Activated naive CD4-positive, alpha-beta T cell treated with anti-CD3 and anti-CD28 coated beads, Interleukin-2, amount 50 U/mL, for 24 hours (primary cell): Measurements from ENCODE around the gene DKC1.
"Not testable (repeated sequence)": the region's sequence is repeated elsewhere in the genome, so short reads cannot be mapped to it uniquely, and the experiment has no call there.

ENCODE experiments used
- H3K27ac Mint-ChIP-seq: one replicate; pipeline ENCODE4 v1.8.0; 2021; ENCODE audit warnings: mild to moderate bottlenecking, mixed read lengths
- H3K27me3 Mint-ChIP-seq: one replicate; pipeline ENCODE4 v1.8.0; 2021; ENCODE audit warnings: mixed read lengths
- H3K36me3 Mint-ChIP-seq: one replicate; pipeline ENCODE4 v1.8.0; 2021; ENCODE audit warnings: mixed read lengths
- H3K4me1 Mint-ChIP-seq: one replicate; pipeline ENCODE4 v1.8.0; 2021; ENCODE audit warnings: mixed read lengths
- H3K4me3 Mint-ChIP-seq: one replicate; pipeline ENCODE4 v1.8.0; 2021; ENCODE audit warnings: mild to moderate bottlenecking, mixed read lengths
- H3K9me3 Mint-ChIP-seq: one replicate; pipeline ENCODE4 v1.8.0; 2021; ENCODE audit warnings: mixed read lengths

The DKC1 gene

DNA sequence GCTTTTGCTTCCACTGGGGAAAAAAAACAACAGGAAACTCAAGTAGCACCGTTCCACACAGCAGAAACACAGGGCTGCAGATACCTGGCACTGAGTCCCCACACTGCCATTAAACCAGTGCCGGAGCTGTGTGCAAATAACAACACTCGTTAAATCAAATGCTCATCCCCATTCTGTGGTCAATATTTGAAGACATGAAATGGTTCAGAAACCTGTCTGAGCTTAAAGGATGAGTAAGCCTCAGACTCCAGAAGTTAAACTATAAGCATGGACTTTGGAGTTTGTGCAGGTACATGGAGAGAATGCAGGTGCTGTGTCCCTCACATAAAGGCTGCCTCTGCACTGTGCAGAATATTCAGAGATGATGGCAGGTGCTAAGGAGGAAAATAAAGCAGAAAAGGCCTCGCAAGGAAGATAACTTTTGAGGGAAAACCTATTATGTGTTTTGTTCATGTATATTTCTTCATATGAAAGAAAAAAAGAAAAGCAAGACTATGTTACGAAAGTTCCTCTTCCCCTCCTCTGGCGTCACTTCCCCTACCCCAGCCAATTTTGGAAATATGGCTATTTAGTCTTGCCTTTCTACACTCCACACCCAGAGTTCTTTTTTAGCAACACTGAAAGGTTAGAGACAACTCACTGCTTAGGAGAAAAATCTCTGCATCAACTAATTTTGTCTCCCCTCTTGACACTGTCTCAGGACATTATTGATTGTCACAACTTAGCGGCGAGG, 38.0 kb downstream of the DKC1 start:
- H3K27me3 Mint-ChIP-seq = no peaks in the 10 kb centered on the region
- no peaks in the 10 kb centered on the region for H3K9me3 Mint-ChIP-seq
- peak overlapping the region; percentile 85 for H3K27ac Mint-ChIP-seq
- peaks cover 66% of the 10 kb centered on the region for H3K4me1 Mint-ChIP-seq
- peaks cover 2% of the 10 kb centered on the region for H3K36me3 Mint-ChIP-seq
- peak overlapping the region; percentile 7 for H3K4me3 Mint-ChIP-seq

- no peak overlapping the region for H3K4me3 Mint-ChIP-seq
- no peaks in the 10 kb centered on the region for H3K27me3 Mint-ChIP-seq
- H3K27ac Mint-ChIP-seq = no peak overlapping the region
- H3K4me1 Mint-ChIP-seq = peaks cover 56% of the 10 kb centered on the region
- no peaks in the 10 kb centered on the region for H3K9me3 Mint-ChIP-seq
- H3K36me3 Mint-ChIP-seq = peaks cover 2% of the 10 kb centered on the region
Measured at GRCh38 chrX:154802947-154803346, 40.3 kb downstream of the DKC1 start.

- Mint-ChIP-seq H3K4me3 (peak overlapping the region; percentile 81), H3K27ac (peak overlapping the region; percentile 23), H3K36me3 (no peaks in the 10 kb centered on the region), H3K4me1 (peaks cover 45% of the 10 kb centered on the region), H3K27me3 (no peaks in the 10 kb centered on the region), H3K9me3 (no peaks in the 10 kb centered on the region)
Measured at GRCh38 chrX:154804261-154804956, 41.7 kb downstream of the DKC1 start.

DNA sequence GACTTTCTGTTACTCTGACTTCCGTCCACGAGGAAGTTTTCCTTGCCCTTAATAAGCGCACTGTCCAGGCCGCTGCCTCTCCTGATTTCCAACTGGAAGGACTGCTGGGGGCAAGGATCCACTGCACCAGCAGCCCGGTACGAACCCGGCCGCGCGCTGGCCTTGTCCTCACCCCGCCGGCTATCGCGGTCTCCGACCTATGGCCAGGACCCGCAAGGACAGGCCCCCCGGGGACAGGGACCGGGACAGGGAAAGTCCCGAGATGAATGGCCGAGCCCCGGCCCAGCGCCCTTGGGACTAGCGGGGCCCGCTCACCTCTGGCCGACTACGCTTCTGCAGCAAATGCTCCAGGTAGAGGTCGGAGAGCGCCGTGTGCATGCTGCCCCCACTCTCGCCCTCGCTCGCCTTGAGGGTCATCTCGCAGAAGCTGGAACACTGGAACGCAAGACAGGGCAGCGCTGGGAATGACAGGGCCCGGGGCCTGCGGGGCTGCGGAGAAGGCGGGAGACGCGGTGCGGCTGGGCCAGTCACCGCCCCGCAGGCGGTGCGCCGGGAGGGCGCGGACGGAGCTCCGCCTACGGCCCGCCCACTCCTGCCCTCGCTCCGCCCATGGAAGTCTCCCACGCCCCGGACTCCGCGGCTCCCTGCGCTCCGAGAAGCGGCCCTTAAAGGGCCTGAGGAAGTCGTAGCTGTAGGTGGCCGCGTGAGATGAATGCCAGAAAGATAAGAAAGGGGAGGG, 42.5 kb downstream of the DKC1 start, which contains the start of gene MPP1:
MPP1 (minus strand) TSS at position 529 of the 739 bp plus-strand sequence; CDS start at position 417, 112 bp downstream.
- Mint-ChIP-seq H3K4me1 (peaks cover 38% of the 10 kb centered on the region), H3K27me3 (no peaks in the 10 kb centered on the region), H3K4me3 (peak within 1 kb of the TSS; percentile 81), H3K9me3 (no peaks in the 10 kb centered on the region), H3K36me3 (no peaks in the 10 kb centered on the region), H3K27ac (peak within 1 kb of the TSS; percentile 23)

- no peak overlapping the region for H3K27ac Mint-ChIP-seq
- H3K4me1 Mint-ChIP-seq = peaks cover 32% of the 10 kb centered on the region
- no peaks in the 10 kb centered on the region for H3K36me3 Mint-ChIP-seq
- H3K4me3 Mint-ChIP-seq = peak overlapping the region; percentile 81
- no peaks in the 10 kb centered on the region for H3K27me3 Mint-ChIP-seq
- H3K9me3 Mint-ChIP-seq = no peaks in the 10 kb centered on the region
Measured at GRCh38 chrX:154805696-154806091, 43.0 kb downstream of the DKC1 start.

- Mint-ChIP-seq H3K27ac (no peak overlapping the region), H3K4me1 (peaks cover 25% of the 10 kb centered on the region)
Measured at GRCh38 chrX:154806837-154807501, 44.3 kb downstream of the DKC1 start.

DNA sequence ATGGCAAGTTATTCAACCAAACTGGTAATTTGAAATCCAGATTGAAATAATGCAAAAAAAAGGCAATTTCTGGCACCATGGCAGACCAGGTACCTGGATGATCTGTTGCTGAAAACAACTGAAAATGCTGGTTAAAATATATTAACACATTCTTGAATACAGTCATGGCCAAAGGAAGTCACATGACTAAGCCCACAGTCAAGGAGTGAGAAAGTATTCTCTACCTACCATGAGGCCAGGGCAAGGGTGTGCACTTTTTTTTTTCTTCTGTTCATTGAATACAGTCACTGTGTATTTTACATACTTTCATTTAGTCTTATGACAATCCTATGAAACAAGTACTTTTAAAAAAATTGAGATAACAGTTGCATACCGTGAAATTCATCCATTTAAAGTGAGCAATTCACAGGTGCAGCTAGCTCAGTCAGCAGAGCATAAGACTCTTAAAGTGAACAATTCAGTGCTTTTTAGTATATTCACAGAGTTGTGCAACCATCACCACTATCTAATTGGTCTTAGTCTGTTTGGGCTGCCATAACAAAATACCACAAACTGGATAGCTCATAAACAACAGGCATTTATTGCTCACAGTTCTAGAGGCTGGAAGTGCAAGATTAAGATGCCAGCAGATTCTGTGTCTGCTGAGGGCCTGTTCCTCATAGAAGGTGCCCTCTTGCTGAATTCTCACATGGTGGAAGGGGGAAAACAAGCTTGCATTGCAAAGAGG, 47.4 kb downstream of the DKC1 start:
- no peaks in the 10 kb centered on the region for H3K36me3 Mint-ChIP-seq
- H3K9me3 Mint-ChIP-seq = no peaks in the 10 kb centered on the region
- H3K4me3 Mint-ChIP-seq = no peak overlapping the region
- H3K27me3 Mint-ChIP-seq = no peaks in the 10 kb centered on the region
- H3K27ac Mint-ChIP-seq = no peak overlapping the region
- H3K4me1 Mint-ChIP-seq = no peaks in the 10 kb centered on the region

More at GRCh38 chrX:154806837-154807501, 44.3 kb downstream of the DKC1 start:
- no peaks in the 10 kb centered on the region for H3K27me3 Mint-ChIP-seq
- no peaks in the 10 kb centered on the region for H3K36me3 Mint-ChIP-seq
- no peak overlapping the region for H3K4me3 Mint-ChIP-seq
- H3K9me3 Mint-ChIP-seq = no peaks in the 10 kb centered on the region

- Mint-ChIP-seq H3K4me1 (no peaks in the 10 kb centered on the region), H3K4me3 (no peak overlapping the region), H3K27me3 (no peaks in the 10 kb centered on the region), H3K9me3 (no peaks in the 10 kb centered on the region), H3K27ac (peak overlapping the region; percentile 5), H3K36me3 (no peaks in the 10 kb centered on the region)
Measured at GRCh38 chrX:154812341-154813101, 49.9 kb downstream of the DKC1 start.

DNA sequence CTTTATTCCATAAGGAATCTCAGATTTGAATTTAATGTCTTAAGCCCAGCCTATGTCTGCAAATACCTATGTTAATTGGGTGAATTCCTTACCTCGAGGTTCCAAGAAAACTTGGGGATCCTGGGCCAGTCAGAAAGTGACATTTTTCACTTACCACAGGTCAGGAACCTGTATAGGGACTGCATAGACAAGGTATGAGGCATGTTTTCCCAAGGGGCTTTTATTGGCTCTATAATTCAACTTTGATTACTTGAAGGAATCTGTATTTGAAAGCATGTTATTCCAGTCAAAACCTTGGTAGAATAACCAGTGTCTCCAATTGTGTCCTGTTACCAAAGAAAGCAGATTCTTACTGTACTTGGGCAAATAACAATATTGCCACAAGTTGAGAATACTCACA, 51.1 kb downstream of the DKC1 start:
- Mint-ChIP-seq H3K36me3 (no peaks in the 10 kb centered on the region), H3K4me1 (no peaks in the 10 kb centered on the region), H3K27me3 (no peaks in the 10 kb centered on the region), H3K27ac (no peak overlapping the region), H3K4me3 (no peak overlapping the region), H3K9me3 (no peaks in the 10 kb centered on the region)

- H3K4me3 Mint-ChIP-seq = no peak overlapping the region
- H3K4me1 Mint-ChIP-seq = no peaks in the 10 kb centered on the region
- H3K27me3 Mint-ChIP-seq = no peaks in the 10 kb centered on the region
- H3K9me3 Mint-ChIP-seq = no peaks in the 10 kb centered on the region
- H3K36me3 Mint-ChIP-seq = no peaks in the 10 kb centered on the region
- no peak overlapping the region for H3K27ac Mint-ChIP-seq
Measured at GRCh38 chrX:154815274-154815818, 52.7 kb downstream of the DKC1 start.

DNA sequence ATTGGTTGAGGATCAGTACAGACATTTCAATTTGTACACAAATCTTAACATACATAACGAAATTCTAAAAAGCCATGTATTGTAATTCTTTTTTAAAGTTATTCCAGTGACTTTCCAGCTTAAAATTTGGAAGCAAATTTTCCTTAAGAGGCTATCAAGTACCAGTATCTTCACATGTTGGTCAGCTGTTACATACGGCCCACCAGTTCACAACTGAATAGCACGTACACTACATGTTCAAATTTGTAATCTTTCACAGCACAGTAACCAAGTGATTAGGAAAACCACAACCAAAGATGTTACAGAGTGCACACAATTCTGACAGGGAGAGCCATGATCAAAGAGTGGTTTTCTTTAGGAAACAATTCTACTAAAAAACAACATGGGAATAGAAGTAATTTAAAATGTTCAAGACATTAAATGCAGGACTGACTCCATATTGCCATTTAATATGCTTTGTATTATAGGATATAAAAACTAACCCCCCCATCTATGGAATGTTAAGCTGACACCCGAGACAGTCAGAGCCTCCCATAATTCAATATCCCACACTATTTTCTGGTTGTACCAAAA, 53.7 kb downstream of the DKC1 start:
- not testable (repeated sequence) for H3K4me1 Mint-ChIP-seq, H3K36me3 Mint-ChIP-seq, H3K9me3 Mint-ChIP-seq, H3K4me3 Mint-ChIP-seq, H3K27ac Mint-ChIP-seq, H3K27me3 Mint-ChIP-seq

DNA sequence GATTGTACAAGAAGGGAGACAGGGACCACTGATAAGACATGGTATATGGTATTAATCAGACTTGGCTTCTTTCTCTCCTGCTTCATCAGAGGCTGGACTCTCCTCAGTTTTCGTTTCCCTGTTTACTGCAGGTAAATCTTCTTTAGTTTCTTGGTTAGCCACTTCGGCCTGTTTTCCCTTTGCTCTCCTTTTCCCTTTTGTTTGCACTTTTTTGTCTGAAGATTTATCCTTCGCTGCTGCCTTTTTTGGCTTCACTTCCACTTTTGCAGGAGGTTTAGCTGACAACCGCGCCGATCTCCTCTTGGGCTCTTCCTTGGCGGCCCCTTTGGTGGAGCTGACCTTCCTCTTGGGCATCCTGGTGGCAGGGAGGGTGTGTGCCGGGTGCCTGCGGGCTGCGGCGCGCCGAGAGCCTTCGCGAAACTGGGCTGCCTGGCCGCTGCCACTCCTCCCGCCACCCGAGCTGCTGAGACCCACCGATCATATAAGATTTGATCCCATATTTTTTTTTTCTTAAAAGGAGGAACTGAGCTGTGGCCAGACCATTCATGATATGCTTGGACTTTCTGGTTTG, 54.5 kb downstream of the DKC1 start:
- not testable (repeated sequence) for H3K27ac Mint-ChIP-seq, H3K9me3 Mint-ChIP-seq, H3K4me1 Mint-ChIP-seq, H3K36me3 Mint-ChIP-seq, H3K4me3 Mint-ChIP-seq, H3K27me3 Mint-ChIP-seq

GRCh38 chrX:154818916-154819770, 56.5 kb downstream of the DKC1 start:
- Mint-ChIP-seq H3K4me3 (no peak overlapping the region), H3K9me3 (no peaks in the 10 kb centered on the region), H3K36me3 (no peaks in the 10 kb centered on the region), H3K4me1 (no peaks in the 10 kb centered on the region), H3K27me3 (no peaks in the 10 kb centered on the region), H3K27ac (no peak overlapping the region)
